NCI-H774 (cell line): Measurements from ENCODE around the gene TM4SF1.
"Not testable (repeated sequence)": the region's sequence is repeated elsewhere in the genome, so short reads cannot be mapped to it uniquely, and the experiment has no call there.

Experiments
- DNase-seq: peaks from one replicate; lab custom pipeline; 2025; lab: John Stamatoyannopoulos, UW

Gene TM4SF1

DNA sequence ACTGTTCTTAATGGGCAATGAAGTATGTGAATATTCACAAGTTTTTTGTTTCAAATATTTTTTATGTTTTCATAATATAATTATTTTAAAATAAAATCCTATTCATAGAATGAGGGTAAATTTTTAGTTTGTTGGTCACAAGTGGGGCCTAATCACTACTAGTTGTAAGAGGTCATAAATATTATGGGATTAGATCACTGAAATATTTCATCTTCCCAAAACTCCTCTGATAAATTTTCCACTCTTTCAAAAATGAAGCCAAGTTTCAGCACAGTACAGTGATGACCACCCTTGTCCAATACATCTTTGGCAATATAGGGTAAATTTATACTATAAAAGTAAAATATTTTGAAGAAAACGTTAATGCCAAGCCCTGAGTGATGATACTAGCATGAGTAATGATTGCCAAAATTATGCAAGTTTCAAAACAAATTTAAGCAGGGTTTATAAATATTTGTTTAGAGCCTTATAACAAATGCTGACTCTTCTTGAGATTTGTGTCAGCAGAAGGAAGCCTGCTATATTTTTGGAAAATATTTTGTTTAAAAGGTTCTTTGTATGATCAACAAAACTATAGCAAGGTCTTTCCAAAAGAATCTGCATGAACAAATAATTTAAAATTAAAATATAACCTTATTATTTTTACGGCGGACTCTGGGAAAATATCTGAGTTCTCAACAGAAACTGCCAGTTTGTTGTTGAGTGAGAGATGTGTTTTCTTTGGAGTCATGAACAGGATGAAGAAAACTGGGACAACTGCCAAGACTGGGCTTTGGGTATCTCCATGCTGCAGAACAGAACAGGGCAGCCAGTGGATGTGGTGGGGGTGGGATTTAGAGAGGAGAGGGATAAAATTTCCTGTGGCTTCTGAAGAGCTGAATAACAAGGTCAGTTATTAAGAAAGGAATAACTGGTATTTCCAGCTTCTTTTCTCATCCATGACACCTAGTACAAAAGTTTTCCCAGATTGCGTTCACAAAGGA lies 17.9 kb upstream of the TM4SF1 start:
- no peak for DNase-seq

GRCh38 chr3:149393345-149394160 lies 16.1 kb upstream of the TM4SF1 start:
- peak; percentile 56 for DNase-seq

- DNase-seq = no peak
Observed at GRCh38 chr3:149391960-149392359, 14.5 kb upstream of the TM4SF1 start.

DNA sequence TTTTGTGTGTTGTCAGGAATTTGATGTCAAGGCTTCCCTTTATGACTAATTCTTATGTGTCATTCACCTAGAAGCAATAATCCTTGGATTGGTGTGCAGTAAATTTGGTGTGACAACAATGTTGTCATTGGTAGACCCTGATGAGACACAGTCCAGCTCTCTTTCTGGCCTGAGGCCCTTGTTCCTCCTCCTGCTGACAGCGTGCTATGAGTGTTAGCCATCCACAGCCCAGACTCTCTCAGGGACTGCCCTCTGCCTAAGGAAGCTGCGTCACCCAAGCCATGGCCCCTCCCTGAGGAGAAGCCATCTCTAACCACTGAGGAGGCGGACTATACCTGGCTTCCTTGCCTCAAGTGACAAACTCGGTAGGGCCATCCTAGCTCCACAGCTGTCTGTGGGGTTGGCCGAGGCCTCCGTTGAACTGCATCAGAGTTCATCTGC lies 13.3 kb upstream of the TM4SF1 start:
- no peak for DNase-seq

DNA sequence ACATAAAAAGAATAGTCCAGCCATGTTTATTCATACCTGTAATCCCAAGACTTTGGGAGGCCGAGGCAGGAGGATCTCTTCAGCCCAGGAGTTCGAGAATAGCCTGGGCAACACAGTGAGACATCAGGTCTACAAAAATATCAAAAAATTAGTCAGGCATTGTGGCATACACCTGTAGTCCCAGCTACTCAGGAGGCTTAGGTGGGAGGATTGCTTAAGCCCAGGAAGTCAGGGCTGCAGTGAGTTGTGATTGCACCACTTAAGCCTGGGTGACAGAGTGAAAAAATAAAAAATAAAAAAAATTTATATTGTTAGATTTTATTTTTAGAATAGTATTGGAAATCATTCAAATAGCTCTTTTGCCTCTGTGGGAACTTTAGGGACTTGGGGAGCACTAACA lies 12.8 kb upstream of the TM4SF1 start:
- no peak for DNase-seq

DNA sequence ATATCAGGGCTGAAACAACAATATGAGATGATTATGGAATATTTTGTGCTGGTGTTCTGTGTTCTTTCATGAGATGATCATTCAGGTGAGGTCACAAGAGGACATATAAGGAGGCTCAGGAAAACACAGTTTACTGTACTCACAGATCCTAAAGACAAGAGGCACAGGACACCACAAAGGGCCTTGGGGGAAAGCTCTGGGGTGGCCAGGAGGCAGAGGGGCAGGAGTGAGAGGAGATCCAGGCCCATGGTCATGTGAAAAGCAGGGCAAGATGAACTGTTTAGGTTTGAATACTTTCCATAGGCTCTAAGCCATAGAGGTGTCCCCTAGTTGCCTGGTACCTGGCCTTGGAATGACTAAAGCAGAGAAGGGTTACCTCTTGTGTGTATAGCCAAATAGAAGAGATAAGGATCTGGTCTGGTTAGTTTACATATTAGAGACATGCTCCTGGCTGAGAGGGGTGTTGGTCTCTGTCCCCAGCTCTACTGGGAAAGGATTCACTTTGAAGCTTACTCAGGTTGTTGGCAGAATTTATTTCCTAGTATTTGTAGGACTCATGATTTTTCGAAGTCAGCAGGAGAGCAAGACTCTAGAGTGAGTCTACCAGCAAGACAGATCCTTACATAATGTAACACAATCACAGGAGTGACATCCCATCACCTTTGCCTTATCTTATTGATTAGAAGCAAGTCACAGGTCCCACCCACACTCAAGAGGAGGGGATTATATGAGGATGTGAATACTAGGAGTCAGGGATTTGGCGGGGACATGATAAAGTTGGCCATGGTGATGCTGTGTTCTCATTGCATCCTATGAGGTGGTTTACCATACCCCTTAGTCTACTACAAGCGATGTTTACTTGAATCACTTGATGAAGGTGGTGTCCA lies 11.3 kb upstream of the TM4SF1 start:
- DNase-seq = no peak

GRCh38 chr3:149388001-149388440 lies 10.6 kb upstream of the TM4SF1 start:
- DNase-seq = no peak

DNA sequence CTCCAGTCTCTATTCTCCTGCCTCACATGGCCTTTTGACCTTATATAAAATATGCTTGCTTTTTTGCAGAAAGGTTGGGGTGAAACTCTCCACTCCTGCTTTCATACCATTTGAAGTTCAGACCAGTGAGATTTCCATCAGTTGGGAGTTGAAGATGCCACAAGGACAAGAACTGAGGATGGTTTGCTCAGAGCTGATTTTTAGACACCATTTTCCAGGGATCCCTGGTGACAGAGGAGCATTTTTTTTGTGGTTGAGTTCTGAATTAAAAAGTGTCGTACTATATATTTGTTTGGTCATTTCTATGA lies 8.8 kb upstream of the TM4SF1 start:
- DNase-seq = no peak

DNA sequence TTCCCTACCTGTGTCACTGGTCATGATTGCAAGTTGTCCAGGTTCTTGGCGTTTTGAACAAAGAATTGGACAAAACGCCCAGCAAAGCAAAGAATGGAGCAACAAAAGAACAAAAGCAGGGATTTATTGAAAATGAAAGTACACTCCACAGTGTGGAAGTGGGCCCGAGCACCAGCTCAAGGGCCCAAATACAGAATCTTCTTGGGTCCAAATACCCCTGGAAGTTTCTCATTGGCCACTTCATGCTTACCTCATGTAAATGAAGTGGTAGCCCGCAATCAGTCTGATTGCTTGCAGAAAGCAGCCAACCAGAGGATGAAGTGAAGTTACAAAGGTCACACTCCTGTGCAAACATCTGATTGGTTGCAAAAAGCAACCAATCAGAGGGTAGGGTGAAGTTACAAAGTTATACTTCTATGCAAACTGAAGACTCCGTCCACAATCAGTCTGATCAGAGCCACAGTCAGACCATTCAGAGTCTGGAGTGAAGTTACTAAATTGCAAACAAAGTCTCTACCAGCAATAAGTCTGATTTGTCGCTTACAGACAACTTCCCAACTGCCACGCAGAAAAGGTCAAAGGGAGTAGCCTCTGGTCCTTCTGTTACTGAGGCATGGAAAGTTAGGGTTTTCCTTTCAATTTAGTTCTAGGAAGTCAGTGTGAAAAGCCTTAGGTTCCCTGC lies 8.3 kb upstream of the TM4SF1 start:
- no peak for DNase-seq

DNA sequence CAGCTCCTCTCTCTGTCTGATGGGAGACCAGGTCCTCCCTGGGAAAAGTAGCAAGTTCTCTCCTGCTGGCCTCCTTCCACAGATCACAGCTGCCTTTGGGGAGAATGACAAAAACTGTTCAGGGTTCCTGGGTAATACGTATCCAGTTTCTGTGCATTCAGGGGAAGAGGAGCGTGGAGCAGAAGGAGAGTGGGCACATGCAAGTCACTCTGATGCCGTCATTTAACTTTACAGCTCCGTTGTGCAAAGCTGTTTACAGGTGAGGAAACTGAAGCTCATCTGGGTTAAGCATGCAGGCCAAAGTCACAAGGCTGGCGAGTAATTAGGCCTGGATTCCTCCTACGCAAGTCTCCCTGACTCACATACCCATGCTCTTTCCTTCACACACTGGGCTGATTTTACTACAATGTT lies 7.5 kb upstream of the TM4SF1 start:
- DNase-seq = no peak

DNA sequence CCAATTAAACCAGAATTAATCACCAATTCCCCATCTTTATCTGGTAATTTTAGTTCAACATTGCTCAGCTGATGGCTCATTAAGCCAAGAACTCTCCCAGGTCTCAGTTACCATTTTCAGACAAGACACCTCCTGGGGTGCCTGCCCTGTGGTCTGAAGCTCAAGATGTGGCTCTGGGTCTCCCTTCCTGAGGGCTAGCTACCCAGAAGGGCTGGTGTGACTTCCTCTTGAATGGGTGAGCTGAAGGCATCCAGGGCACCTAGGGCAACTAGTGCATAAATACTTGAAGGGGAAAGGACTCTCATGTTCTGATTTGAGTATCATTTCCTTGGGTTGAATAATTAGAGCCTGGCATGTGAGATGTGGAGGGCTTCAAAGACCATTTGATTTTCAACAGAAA lies 6.7 kb upstream of the TM4SF1 start:
- DNase-seq = no peak

GRCh38 chr3:149383703-149384102 lies 6.3 kb upstream of the TM4SF1 start:
- DNase-seq = no peak

DNA sequence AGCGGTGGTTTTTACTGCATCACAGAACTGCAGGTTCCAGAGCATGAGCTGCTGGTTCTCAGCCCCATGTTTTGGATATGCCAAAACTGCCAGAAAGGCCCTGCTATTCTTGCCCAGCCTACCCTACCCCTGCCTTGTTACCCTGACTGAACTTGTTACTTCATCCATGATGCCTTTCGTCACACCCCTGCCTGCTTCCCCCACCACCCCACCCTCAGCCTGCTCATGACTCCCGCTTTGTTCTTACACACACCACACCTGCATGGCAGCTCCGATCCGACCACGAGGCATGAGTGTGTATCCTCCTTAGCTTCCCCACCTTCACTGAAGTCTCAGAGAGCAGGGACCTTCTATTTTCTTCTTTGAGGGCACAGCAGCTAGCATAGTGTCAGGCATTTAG lies 5.1 kb upstream of the TM4SF1 start:
- no peak for DNase-seq

DNA sequence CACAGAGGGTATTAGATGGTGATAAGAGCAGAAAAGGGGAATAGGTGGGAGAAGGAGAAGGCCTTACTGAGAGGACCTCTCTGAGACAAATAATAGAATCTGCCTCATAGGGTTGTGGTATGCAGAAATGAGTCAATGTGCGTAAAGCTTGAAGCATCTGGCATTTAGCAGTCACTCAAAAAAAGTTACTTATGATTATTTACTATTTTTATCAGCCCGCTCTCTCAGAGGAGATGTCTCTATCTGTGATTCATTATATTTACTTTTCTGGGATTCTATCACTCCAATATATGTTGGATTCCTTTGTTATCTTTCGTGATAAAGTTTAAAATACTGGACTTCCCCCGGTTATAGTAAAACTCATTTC lies 4.6 kb upstream of the TM4SF1 start:
- no peak for DNase-seq

DNA sequence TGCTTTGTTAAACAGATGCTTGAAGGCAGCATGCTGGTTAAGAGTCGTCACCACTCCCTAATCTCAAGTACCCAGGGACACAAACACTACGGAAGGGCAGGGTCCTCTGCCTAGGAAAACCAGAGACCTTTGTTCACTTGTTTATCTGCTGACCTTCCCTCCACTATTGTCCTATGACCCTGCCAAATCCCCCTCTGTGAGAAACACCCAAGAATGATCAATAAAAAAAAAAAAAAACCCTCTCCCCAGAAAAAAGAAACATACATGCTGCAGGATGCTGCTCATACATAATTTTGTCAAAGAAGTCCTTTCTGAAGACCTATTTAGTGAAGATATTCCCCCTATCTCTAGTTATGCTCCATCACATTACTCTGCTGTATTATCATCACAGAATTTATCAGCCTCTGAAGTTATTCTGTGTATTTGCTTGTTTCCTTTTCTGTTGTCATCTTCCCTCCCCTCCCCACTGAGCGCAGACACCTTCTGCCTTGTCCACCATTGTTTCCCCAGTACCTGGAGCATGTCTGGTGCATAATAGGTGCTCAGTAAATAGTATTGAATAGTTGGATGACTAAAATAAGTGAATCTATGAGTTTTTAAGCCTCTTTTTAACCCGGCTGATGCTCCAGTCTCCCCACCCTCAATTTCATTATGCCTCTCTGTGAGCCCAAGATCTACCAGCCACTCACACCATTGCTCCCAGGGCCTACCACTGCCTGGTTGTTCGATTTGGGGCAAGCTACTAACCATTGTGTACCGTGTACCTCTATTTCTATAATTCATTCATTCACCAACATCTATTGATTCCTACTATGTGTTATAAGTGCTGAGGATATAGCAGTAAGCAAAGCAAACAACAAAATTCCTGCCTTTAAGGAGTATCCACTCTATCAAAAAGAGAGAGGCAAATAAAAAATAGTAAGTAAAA lies 4.0 kb upstream of the TM4SF1 start:
- no peak for DNase-seq

GRCh38 chr3:149380220-149380619 lies 2.8 kb upstream of the TM4SF1 start:
- not testable (repeated sequence) for DNase-seq

DNA sequence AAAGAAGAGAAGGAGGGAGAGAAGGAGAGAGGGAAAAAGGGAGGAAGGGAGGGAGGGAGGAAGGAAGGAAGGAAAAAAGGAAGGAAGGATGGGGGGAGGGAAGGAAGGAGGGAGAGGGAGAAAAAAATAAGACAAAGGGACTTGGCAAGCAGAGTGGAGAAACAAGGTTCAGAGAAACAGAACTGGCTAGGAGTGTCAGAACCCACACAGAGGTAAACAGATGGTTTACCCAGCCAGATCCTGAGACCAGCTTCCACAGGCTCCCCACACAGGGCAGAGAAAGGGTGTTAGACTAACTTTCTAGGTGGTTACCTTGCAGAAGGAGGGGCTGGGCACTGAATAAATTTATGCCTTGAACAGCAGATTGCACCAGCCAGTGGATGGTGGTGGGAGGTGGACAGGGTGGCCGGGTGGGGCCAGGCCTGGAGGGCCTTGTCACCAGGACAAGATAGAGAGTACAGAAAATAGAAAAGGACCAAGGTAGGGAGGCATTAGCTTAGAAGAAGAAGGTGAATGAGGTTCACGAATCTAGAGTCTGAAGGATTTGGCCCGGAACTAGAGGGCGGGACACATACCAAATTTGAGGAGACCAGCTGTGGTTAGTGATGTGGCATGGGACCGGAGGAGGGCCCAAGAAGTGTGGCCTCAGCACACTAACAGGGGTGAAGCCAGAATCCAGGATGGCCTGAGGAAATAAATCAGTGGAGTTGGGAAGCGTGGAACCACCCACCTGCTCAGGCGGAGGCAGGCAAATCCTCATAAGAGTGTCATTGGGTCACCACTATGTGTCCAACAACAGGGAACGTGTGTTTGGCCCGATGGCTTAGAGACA lies 1.2 kb upstream of the TM4SF1 start:
- DNase-seq = no peak

- DNase-seq = peak; percentile 41
Observed at GRCh38 chr3:149376718-149377407, 586 bp downstream of the TM4SF1 start.
